Activated T-helper 17 cell treated with anti-CD3 and anti-CD28 coated beads, Interleukin-2, amount 50 U/mL, for 72 hours (primary cell): ENCODE measurements around the gene ARMH3. TPM values are rescaled to one million over a fixed set of nuclear protein-coding genes. Genes with fewer than 3 reads are reported as not detected.
"Not testable (repeated sequence)": the region's sequence is repeated elsewhere in the genome, so short reads cannot be mapped to it uniquely, and the experiment has no call there.

Source experiments
- ATAC-seq: fragments of 150-1000 bp; cut with Tn5 transposase; replicated peaks from 2 replicates; pipeline ENCODE4 v1.10.0; 2021; ENCODE audit warnings: mild to moderate bottlenecking, moderate library complexity
- H3K27ac Mint-ChIP-seq: one replicate; pipeline ENCODE4 v1.8.0; 2022; ENCODE audit warnings: mixed read lengths
- H3K27me3 Mint-ChIP-seq: one replicate; pipeline ENCODE4 v1.8.0; 2022; ENCODE audit warnings: mixed read lengths
- H3K36me3 Mint-ChIP-seq: one replicate; pipeline ENCODE4 v1.8.0; 2022; ENCODE audit warnings: low read depth, mild to moderate bottlenecking, mixed read lengths
- H3K4me1 Mint-ChIP-seq: one replicate; pipeline ENCODE4 v1.8.0; 2022; ENCODE audit warnings: mixed read lengths
- H3K4me3 Mint-ChIP-seq: one replicate; pipeline ENCODE4 v1.8.0; 2022; ENCODE audit warnings: mild to moderate bottlenecking, mixed read lengths
- H3K9me3 Mint-ChIP-seq: one replicate; pipeline ENCODE4 v1.8.0; 2022; ENCODE audit warnings: mixed read lengths
- total RNA-seq, 2 donors: library from RNA; stranded (reverse); gene quantifications; one replicate each; pipeline ENCODE4 v1.2.3, GENCODE V29; 2022

Gene ARMH3
- total RNA-seq, 2 donors from 2014 or later: 27.7 to 38.5 TPM

DNA sequence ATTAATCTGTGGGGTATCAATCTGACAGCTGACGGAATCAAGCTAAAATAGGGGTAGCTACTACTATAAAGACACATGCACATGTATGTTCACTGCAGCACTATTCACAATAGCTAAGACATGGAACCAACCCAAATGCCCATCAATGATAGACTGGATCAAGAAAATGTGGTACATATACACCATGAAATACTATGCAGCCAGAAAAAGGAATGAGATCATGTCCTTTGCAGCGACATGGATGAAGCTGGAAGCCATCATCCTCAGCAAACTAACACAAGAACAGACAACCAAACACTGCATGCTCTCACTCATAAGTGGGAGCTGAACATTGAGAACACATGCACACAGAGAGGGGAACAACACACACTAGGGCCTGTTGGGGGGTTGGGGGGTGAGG is 75.3 kb downstream of the ARMH3 start:
- not testable (repeated sequence) for H3K27ac Mint-ChIP-seq, ATAC-seq

DNA sequence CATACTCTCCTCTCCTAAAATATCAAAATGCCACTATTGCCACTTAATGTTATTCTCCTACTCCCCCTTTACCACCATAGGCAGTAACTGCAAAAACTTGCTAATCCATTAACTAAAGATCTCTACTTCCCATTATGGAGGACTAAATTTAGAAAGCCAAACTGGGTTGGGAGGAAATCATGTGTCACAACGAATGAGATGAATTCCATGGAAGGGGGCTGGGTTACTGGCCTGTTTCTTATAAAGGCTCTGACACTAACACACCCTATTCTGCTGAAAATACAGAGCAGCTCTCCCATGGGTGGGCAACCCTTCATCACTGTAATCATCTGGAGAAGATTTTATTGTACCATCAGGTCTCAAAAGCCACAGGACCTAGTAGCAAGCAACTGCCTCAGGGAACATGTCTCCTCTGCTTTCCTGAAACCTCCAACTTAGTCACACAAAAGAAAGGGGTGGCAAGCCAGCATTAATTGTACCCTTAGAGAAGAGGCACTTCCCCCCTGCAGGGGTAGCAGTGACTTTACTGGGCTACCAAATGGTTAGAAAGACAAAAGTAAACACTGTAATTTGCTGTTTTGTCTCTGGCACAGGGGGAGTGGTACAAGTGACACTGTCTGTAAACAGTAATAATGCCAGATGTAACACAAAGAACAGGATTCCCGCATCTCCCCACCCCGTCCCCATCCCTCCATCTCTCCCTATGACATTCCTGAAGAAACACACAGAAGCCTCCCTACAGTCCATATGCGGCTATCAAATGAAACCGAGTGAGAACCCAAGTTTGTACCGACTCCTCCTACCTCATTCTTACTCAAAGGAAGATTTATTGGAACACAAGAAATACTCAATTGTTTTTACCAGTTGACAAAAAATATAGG is 81.6 kb downstream of the ARMH3 start:
- Mint-ChIP-seq H3K4me1 (peaks cover 17% of the 10 kb centered on the region), H3K27me3 (no peaks in the 10 kb centered on the region), H3K36me3 (peaks cover 78% of the 10 kb centered on the region), H3K4me3 (peak overlapping the region; percentile 59), H3K27ac (peak overlapping the region; percentile 87), H3K9me3 (no peaks in the 10 kb centered on the region)
- ATAC-seq: peak; percentile 11

More for the DNA sequence above, 75.3 kb downstream of the ARMH3 start:
- peaks cover 59% of the 10 kb centered on the region for H3K36me3 Mint-ChIP-seq
- not testable (repeated sequence) for H3K9me3 Mint-ChIP-seq, H3K4me1 Mint-ChIP-seq, H3K27me3 Mint-ChIP-seq, H3K4me3 Mint-ChIP-seq

DNA sequence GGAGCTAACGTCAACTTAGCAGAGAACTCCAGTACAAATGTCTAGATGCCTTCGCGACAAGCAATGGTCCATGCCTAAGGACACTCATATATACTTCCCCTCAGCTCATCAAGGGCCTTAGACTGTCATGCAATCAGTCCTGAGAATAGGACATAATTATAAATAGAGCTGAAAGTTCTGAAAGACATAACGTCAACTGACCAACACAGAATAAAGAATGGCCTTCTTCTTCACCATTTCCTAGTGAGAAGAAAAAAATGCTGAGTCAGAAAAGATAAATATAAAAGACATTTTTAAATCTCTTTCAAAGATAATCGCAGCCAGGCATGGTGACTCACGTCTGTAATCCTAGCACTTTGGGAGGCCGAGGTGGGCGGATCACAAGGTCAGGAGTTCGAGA is 83.2 kb downstream of the ARMH3 start:
- ATAC-seq: no peak
- Mint-ChIP-seq H3K36me3 (peaks cover 86% of the 10 kb centered on the region), H3K4me3 (peak overlapping the region; percentile 59), H3K9me3 (no peaks in the 10 kb centered on the region), H3K27me3 (no peaks in the 10 kb centered on the region), H3K27ac (no peak overlapping the region), H3K4me1 (peaks cover 22% of the 10 kb centered on the region)

DNA sequence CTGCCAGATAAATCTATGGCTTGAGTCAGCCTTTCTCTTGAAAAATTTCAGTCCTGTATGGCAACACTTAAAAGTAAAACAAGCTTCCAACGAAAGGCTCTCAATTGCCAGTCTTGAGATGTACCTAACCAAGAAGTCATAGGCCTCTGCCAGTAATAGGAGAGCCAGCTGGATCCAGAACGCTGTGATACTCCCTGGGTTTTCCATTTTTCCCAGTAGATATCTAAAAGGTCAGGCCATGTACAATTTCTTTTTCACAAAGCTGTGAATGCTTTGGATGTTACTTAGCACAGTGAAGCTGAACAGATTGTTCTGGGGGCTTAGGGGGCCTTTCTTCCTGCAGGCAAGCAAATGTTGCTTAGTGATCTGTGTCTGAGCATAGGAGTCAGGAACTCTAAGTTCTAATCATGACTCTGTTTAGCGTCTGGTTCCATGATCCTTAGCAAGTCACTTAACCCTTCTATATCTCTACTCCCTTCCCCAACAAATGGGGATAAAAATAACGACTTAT is 86.5 kb downstream of the ARMH3 start:
- Mint-ChIP-seq H3K4me3 (no peak overlapping the region), H3K36me3 (peaks cover 91% of the 10 kb centered on the region), H3K27me3 (no peaks in the 10 kb centered on the region), H3K4me1 (peaks cover 17% of the 10 kb centered on the region), H3K9me3 (no peaks in the 10 kb centered on the region), H3K27ac (no peak overlapping the region)
- no peak for ATAC-seq

DNA sequence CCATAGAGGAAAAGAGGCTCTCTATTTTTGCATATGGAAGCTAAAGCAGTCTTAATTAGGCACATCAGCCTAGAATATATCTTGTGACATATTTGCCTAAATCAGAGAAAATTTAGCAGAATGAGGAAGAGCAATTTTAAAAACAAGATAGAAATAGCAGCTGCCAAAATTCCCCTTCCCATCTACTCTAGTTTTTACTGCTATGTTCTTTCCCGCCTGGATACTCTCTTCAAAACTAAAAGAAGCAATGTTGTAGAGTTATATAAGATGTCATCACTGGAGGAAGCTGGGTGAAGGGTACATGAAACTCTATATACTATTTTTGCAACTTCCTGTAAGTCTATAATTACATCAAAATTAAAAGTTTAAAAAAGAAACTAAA is 87.0 kb downstream of the ARMH3 start:
- no peak for ATAC-seq
- Mint-ChIP-seq H3K36me3 (peaks cover 85% of the 10 kb centered on the region), H3K4me1 (peaks cover 12% of the 10 kb centered on the region), H3K4me3 (no peak overlapping the region), H3K27me3 (no peaks in the 10 kb centered on the region), H3K27ac (no peak overlapping the region), H3K9me3 (no peaks in the 10 kb centered on the region)

DNA sequence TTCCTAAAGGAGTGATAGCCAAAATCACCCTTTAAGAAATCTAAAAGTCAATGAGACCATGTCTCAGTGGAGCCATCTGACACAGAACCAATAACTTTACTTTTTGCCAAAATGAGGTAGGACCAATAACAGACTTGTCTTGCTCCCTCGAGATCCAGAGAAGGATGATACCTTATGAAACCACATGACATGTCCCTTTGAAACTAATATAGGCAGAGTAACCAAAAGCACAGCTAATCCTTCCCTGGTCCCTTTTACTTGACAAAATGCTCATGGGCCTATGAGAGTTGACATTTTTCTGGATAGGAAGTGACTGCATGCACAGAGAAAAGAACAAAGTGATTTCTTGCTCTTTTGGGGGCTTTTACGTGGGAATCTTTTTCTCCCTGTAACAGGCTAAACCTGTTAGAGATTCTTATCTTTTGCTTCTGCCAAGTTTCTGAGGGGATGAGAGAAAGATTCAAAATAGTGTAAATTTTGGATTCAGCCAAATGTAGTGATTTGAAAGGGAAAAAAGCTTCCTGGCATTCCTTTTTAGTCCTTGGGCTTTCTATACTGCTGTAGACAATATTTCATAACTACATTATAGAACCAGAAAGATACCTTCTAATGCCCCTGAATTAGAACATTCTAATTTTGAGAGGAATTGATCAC is 87.6 kb downstream of the ARMH3 start:
- H3K27me3 Mint-ChIP-seq: no peaks in the 10 kb centered on the region
- no peak overlapping the region for H3K27ac Mint-ChIP-seq
- H3K4me1 Mint-ChIP-seq: peaks cover 7% of the 10 kb centered on the region
- ATAC-seq: no peak
- H3K36me3 Mint-ChIP-seq: peaks cover 80% of the 10 kb centered on the region
- H3K4me3 Mint-ChIP-seq: no peak overlapping the region
- H3K9me3 Mint-ChIP-seq: no peaks in the 10 kb centered on the region

DNA sequence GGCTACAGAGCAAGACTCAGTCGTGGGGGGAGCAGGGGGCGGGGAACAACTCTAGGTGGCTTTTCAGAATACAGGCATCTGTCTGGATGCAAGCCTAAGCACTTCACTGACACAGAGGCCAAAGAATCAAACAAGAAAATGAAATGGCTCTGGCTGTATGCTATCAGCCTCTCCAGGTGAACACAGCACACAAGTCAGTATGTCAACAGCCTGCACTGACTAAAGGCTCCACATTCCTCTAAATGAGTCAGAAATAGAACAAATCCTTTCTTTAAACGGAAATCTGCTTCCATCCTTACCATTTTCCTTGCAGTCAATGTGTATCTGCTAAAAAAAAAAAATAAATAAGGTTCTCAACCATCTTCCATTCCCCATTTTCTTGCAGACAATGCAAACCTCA is 88.3 kb downstream of the ARMH3 start:
- Mint-ChIP-seq H3K9me3 (no peaks in the 10 kb centered on the region), H3K27ac (no peak overlapping the region), H3K36me3 (peaks cover 75% of the 10 kb centered on the region), H3K27me3 (no peaks in the 10 kb centered on the region), H3K4me1 (peaks cover 5% of the 10 kb centered on the region), H3K4me3 (no peak overlapping the region)
- ATAC-seq: no peak

DNA sequence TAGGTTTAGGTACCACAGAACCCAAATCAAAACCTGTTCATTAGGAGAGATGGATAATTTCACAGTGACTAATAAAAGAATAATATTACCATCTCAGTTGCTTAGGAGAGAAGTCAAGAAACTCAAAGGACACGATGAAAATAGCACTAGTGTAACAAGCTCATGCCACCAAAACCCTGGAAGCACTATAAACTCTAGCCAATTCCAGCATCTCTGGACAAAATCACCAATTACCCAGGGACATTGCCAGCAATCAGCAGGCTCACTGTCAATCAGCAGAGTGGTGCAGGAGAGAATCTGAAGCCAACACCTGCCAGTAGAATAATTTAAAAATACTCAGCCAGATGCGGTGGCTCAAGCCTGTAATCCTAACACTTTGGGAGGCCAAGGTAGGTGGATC is 88.9 kb downstream of the ARMH3 start:
- Mint-ChIP-seq H3K4me3 (no peak overlapping the region), H3K27ac (no peak overlapping the region), H3K27me3 (no peaks in the 10 kb centered on the region), H3K4me1 (peaks cover 5% of the 10 kb centered on the region), H3K9me3 (no peaks in the 10 kb centered on the region), H3K36me3 (peaks cover 74% of the 10 kb centered on the region)
- ATAC-seq: no peak

DNA sequence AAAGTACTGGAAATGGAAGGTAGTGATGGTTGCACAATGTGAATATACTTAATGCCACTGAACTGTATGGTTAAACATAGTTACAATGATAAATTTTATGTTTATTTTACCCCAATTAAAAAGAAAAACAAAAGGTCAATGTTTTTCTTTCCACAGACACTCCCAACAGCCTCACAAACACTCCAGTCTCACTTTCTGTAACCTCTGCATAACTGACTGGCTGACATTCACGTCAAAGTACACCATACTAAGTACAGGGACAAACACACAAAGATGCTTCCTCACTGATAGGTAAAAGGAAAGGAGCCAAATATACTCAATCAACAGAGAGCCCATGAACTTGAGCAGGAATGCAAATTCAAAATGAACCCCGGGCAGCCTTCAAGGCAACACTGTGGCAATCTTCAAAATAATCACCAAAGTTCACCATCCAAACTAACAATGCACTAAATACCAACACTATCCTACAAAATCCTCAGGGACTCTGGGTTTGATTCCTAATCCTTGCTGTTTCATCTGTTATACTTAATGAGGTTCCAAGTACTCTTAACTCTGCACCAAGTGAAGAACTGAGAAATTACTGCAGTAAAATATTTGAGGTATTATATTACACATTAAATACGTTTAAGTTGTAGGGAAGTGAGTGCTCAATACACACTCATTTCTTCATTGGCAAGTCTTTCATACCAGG is 90.8 kb downstream of the ARMH3 start:
- H3K4me3 Mint-ChIP-seq: no peak overlapping the region

DNA sequence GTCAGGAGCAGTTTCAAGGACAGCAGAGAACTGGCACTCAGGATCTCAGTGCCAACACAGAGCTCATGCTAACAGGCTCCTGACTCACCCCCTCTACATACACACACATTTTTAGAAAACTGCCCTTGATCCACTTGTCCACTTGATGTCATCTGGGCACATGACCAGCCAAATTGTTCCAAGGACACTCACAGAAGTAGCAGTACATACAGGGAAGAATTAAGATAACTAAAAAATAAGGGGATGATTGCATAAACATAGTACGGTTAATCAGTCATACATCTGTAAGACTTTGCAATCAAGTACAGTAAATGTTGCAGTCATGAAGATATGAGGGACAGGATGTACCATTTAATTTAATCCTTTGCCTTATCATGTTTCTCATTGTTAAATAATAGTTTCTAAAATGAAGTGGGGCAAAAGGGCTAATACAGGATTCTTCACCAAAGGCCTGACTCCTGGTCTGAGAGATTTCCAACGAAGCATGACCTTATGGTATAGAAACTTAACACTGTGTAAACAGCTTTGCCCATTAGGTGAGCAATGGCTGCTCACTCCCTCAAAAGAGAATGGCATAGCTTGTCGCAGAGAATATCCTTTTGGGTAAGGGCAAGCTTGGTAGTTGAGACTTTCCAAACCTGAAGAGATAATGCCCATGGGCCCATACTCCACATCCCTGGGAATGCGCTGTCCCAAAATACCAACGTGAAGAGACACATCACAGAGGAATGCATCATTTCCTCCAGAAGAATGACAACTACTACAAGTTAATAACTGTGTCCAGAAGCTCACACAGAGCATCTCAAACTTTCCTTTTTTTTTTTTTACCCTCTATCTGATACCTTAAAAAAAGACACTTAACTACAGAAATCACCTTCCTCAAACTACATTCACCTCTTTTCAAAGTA is 94.1 kb downstream of the ARMH3 start:
- no peak for ATAC-seq
- H3K9me3 Mint-ChIP-seq: no peaks in the 10 kb centered on the region
- peaks cover 42% of the 10 kb centered on the region for H3K36me3 Mint-ChIP-seq
- no peaks in the 10 kb centered on the region for H3K4me1 Mint-ChIP-seq
- no peaks in the 10 kb centered on the region for H3K27me3 Mint-ChIP-seq
- no peak overlapping the region for H3K27ac Mint-ChIP-seq
- H3K4me3 Mint-ChIP-seq: no peak overlapping the region

More for the DNA sequence above, 90.8 kb downstream of the ARMH3 start:
- peaks cover 5% of the 10 kb centered on the region for H3K4me1 Mint-ChIP-seq
- H3K27ac Mint-ChIP-seq: no peak overlapping the region
- H3K9me3 Mint-ChIP-seq: no peaks in the 10 kb centered on the region
- H3K27me3 Mint-ChIP-seq: no peaks in the 10 kb centered on the region
- ATAC-seq: no peak
- peaks cover 57% of the 10 kb centered on the region for H3K36me3 Mint-ChIP-seq

DNA sequence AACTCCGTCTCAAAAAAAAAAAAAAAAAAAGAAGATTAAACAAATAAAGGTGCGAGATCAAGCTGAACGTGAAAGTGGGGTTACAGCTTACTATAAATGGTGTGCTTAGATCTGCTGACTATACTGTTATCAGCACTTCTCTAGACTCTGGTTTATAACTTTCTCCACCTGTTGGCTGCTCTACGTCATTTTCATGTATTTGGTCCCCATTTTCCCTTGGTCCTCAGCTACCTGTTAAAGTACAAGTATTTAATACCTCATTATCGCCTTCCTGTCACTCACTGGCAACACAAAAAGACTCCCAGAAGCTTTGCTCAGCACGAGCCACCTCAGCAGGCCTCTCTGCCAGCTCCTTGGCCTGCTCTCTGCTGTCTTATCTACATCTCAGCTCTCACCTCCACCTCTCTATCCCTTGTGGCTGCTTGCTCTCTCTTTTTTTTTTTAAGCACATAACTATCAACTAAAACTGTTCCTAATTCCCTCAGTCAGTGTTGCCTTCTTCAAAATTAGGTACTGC is 95.0 kb downstream of the ARMH3 start:
- no peaks in the 10 kb centered on the region for H3K9me3 Mint-ChIP-seq
- peaks cover 45% of the 10 kb centered on the region for H3K36me3 Mint-ChIP-seq
- H3K27me3 Mint-ChIP-seq: no peaks in the 10 kb centered on the region
- no peak for ATAC-seq
- H3K4me1 Mint-ChIP-seq: no peaks in the 10 kb centered on the region
- no peak overlapping the region for H3K4me3 Mint-ChIP-seq
- no peak overlapping the region for H3K27ac Mint-ChIP-seq

DNA sequence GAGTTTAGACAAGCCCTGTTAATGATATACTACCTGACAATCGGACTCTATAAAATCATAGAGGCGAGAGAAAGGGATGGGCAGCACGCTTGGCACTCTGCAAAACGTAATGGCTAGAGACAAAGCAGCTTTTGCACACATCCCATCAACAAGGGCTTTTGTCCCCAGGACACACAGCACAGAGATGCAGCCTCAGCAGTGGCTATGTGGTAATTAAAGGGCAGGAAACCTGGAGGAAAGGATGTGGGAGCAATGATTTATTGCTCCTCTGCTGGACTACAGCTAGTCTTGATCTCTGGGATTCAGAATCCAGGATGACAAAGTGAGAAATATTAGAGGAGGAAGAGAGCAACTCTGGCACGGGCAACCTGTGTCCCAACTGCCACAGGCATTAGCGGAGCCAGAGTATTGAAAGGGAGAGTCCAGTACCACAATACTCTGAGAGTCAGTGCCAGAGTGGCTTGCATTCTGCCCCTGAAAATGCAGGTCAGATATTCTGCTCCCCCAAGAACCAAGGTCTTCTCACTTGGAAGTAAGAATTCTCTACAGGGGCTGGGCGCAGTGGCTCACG is 96.5 kb downstream of the ARMH3 start:
- H3K4me3 Mint-ChIP-seq: no peak overlapping the region
- ATAC-seq: no peak
- no peaks in the 10 kb centered on the region for H3K9me3 Mint-ChIP-seq
- peaks cover 49% of the 10 kb centered on the region for H3K36me3 Mint-ChIP-seq
- no peaks in the 10 kb centered on the region for H3K27me3 Mint-ChIP-seq
- no peaks in the 10 kb centered on the region for H3K4me1 Mint-ChIP-seq
- no peak overlapping the region for H3K27ac Mint-ChIP-seq

DNA sequence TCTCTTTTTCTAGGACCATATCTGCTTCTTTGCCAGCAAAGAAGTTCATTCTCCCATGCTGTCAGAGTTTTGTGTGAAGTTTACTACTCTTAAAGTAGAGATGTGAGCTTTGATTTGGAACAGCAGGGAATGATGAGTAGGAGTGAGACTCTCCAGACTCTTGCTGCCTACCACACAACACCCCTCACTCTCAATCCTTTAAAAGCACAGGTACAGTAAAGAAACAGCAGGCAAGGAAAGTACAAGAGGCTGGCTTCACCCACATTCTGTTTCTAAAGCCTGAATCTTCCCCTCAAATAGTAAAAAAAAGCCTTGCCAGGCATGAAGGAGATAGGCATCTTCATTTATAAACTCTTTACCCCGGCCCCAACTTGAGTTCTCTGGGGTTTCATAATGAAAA is 97.3 kb downstream of the ARMH3 start:
- peaks cover 56% of the 10 kb centered on the region for H3K36me3 Mint-ChIP-seq
- no peak overlapping the region for H3K4me3 Mint-ChIP-seq
- ATAC-seq: no peak
- no peaks in the 10 kb centered on the region for H3K9me3 Mint-ChIP-seq
- no peak overlapping the region for H3K27ac Mint-ChIP-seq
- no peaks in the 10 kb centered on the region for H3K27me3 Mint-ChIP-seq
- no peaks in the 10 kb centered on the region for H3K4me1 Mint-ChIP-seq
